OCI-LY3 (cell line): ENCODE data around the gene RAPGEFL1.

Experiments used
- H2AFZ ChIP-seq: fragments of 200-600, 300-600 bp; shearing (Covaris generic); 2 replicates; pipeline ENCODE4 v1.6.0; 2014; ENCODE audit warnings: antibody characterized with exemption, low read depth, low read length
- H3K27ac ChIP-seq: fragments of 200-600, 300-600 bp; sonication (generic); 2 replicates; pipeline ENCODE4 v1.5.1; 2014; ENCODE audit warnings: mild to moderate bottlenecking, low read length, moderate library complexity, mixed read lengths
- H3K27me3 ChIP-seq: fragments of 200-600, 300-600 bp; sonication (generic); 2 replicates; pipeline ENCODE4 v1.6.1; 2014; ENCODE audit warnings: low read depth, low read length, mixed read lengths
- H3K36me3 ChIP-seq: fragments of 200-600, 300-600 bp; sonication (generic); replicated peaks from 2 replicates; pipeline ENCODE3; 2014; ENCODE audit warnings: low read depth, low read length, mixed read lengths
- H3K4me1 ChIP-seq: fragments of 300-600, 200-600 bp; sonication (generic); 2 replicates; pipeline ENCODE4 v1.6.1; 2014; ENCODE audit warnings: low read length, mixed read lengths
- H3K4me2 ChIP-seq: fragments of 200-600, 300-600 bp; sonication (generic); 2 replicates; pipeline ENCODE4 v1.6.1; 2014; ENCODE audit warnings: low read length, mixed read lengths
- H3K4me3 ChIP-seq: fragments of 300-600, 200-600 bp; sonication (generic); 2 replicates; pipeline ENCODE4 v1.5.1; 2014; ENCODE audit warnings: antibody characterized with exemption, mild to moderate bottlenecking, low read length, moderate library complexity
- H3K79me2 ChIP-seq: fragments of 300-600, 200-600 bp; shearing (Covaris generic); 2 replicates; pipeline ENCODE4 v1.6.1; 2014; ENCODE audit warnings: mild to moderate bottlenecking, low read length, mixed read lengths
- H3K9ac ChIP-seq: fragments of 300-600, 200-600 bp; shearing (Covaris generic); 2 replicates; pipeline ENCODE4 v1.6.0; 2014; ENCODE audit warnings: mild to moderate bottlenecking, low read length, moderate library complexity
- H3K9me3 ChIP-seq: fragments of 200-600, 300-600 bp; shearing (Covaris generic); 2 replicates; pipeline ENCODE4 v1.6.1; 2014; ENCODE audit warnings: low read length, mixed read lengths; ENCODE audit not compliant: insufficient read depth
- H4K20me1 ChIP-seq: fragments of 200-600, 300-600 bp; sonication (generic); 2 replicates; pipeline ENCODE4 v1.6.1; 2016; ENCODE audit warnings: low read length, mixed read lengths; ENCODE audit not compliant: insufficient read depth
- EZH2phosphoT487 ChIP-seq: fragments of 200-600 bp; shearing (Covaris generic); IDR thresholded peaks from 2 replicates; pipeline ENCODE4 v1.6.1; 2018; ENCODE audit warnings: antibody characterized with exemption, mixed run types, low read depth
- TF ChIP-seq, protein P1 (sequence below): fragments of 200-600, 300-600 bp; sonication (generic); IDR thresholded peaks from 2 replicates; pipeline ENCODE4 v1.5.1; 2014; ENCODE audit warnings: antibody characterized with exemption, low read length, low read depth

RAPGEFL1 gene

DNA sequence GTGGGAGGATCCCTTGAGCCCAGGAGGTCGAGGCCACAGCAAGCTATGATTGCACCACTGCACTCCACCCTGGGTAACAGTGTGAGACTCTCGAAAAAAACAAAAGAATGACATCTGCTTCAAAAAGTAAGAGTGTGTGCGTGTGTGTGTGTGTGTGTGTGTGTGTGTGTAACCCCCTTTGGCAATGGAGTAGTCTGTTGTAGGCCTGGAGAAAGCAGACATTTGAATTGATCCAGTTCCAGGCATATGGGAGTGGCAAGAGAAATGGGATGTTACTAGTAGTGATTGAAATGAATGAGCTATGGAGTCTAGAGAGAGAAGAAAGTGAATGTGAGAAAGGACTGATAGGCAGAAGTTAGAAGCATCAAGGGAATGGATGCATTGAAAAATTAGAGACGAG, 27.0 kb upstream of the RAPGEFL1 start:
- Histone ChIP-seq H3K4me2 (no peak overlapping the region), H3K9ac (no peak overlapping the region), H3K4me3 (no peak overlapping the region), H3K9me3 (no peaks in the 10 kb centered on the region), H3K36me3 (peaks cover 53% of the 10 kb centered on the region), H3K27me3 (no peaks in the 10 kb centered on the region), H4K20me1 (no peaks in the 10 kb centered on the region), H3K79me2 (peaks cover 76% of the 10 kb centered on the region), H3K27ac (no peak overlapping the region), H3K4me1 (peaks cover 33% of the 10 kb centered on the region), H2AFZ (no peak overlapping the region)
- TF ChIP-seq, protein P1, sequence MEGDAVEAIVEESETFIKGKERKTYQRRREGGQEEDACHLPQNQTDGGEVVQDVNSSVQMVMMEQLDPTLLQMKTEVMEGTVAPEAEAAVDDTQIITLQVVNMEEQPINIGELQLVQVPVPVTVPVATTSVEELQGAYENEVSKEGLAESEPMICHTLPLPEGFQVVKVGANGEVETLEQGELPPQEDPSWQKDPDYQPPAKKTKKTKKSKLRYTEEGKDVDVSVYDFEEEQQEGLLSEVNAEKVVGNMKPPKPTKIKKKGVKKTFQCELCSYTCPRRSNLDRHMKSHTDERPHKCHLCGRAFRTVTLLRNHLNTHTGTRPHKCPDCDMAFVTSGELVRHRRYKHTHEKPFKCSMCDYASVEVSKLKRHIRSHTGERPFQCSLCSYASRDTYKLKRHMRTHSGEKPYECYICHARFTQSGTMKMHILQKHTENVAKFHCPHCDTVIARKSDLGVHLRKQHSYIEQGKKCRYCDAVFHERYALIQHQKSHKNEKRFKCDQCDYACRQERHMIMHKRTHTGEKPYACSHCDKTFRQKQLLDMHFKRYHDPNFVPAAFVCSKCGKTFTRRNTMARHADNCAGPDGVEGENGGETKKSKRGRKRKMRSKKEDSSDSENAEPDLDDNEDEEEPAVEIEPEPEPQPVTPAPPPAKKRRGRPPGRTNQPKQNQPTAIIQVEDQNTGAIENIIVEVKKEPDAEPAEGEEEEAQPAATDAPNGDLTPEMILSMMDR, result no peak
- no peak for TF ChIP-seq EZH2phosphoT487

GRCh38 chr17:40151414-40151963, 25.8 kb upstream of the RAPGEFL1 start:
- no peak overlapping the region for H3K9ac ChIP-seq
- H3K36me3 ChIP-seq, result peaks cover 58% of the 10 kb centered on the region
- H3K27ac ChIP-seq, result peak overlapping the region; percentile 89
- no peak overlapping the region for H2AFZ ChIP-seq
- TF ChIP-seq, protein P1, result no peak
- no peak for TF ChIP-seq EZH2phosphoT487
- peaks cover 36% of the 10 kb centered on the region for H3K4me1 ChIP-seq
- no peak overlapping the region for H3K4me2 ChIP-seq
- no peak overlapping the region for H3K4me3 ChIP-seq
- H3K79me2 ChIP-seq, result peaks cover 79% of the 10 kb centered on the region
- no peaks in the 10 kb centered on the region for H3K9me3 ChIP-seq
- no peaks in the 10 kb centered on the region for H4K20me1 ChIP-seq
- H3K27me3 ChIP-seq, result no peaks in the 10 kb centered on the region

GRCh38 chr17:40153603-40154236, 23.6 kb upstream of the RAPGEFL1 start:
- TF ChIP-seq, protein P1, result no peak
- TF ChIP-seq EZH2phosphoT487, result no peak
- H3K9ac ChIP-seq, result peak overlapping the region; percentile 43; the same call in 1 of the 2 replicates
- H3K4me3 ChIP-seq, result peak overlapping the region; percentile 24; the same call in 1 of the 2 replicates
- H3K9me3 ChIP-seq, result no peaks in the 10 kb centered on the region
- no peak overlapping the region for H2AFZ ChIP-seq
- H3K27ac ChIP-seq, result peak overlapping the region; percentile 89
- no peaks in the 10 kb centered on the region for H4K20me1 ChIP-seq
- H3K27me3 ChIP-seq, result no peaks in the 10 kb centered on the region
- peaks cover 36% of the 10 kb centered on the region for H3K4me1 ChIP-seq
- H3K36me3 ChIP-seq, result peaks cover 45% of the 10 kb centered on the region
- H3K4me2 ChIP-seq, result peak overlapping the region; percentile 44
- peaks cover 69% of the 10 kb centered on the region for H3K79me2 ChIP-seq

- H4K20me1 ChIP-seq, result no peaks in the 10 kb centered on the region
- H3K4me3 ChIP-seq, result no peak overlapping the region
- peaks cover 19% of the 10 kb centered on the region for H3K4me1 ChIP-seq
- no peak for TF ChIP-seq EZH2phosphoT487
- TF ChIP-seq, protein P1, result no peak
- H3K27me3 ChIP-seq, result no peaks in the 10 kb centered on the region
- H3K36me3 ChIP-seq, result peaks cover 31% of the 10 kb centered on the region
- no peaks in the 10 kb centered on the region for H3K9me3 ChIP-seq
- peaks cover 55% of the 10 kb centered on the region for H3K79me2 ChIP-seq
- no peak overlapping the region for H3K4me2 ChIP-seq
- no peak overlapping the region for H3K9ac ChIP-seq
- no peak overlapping the region for H2AFZ ChIP-seq
- no peak overlapping the region for H3K27ac ChIP-seq
Measured at GRCh38 chr17:40157973-40158372, 19.3 kb upstream of the RAPGEFL1 start.
